K562 (cell line): ENCODE results near the gene DNAH3. TPM values are rescaled to one million over a fixed set of nuclear protein-coding genes. Genes with fewer than 3 reads are reported as not detected.
A peak's percentile ranks its signal among the peaks of the same experiment; 100 is the strongest.

Source experiments
- BHLHE40 ChIP-seq: IDR thresholded peaks from 2 replicates; pipeline ENCODE4 v1.6.1; 2011; ENCODE audit warnings: low read length, improper control_type of control experiment
- BRD4 ChIP-seq: fragments of 200-600 bp; sonication (generic); IDR thresholded peaks from 2 replicates; pipeline ENCODE4 v1.6.1; 2017; ENCODE audit warnings: inconsistent platforms
- BRD9 ChIP-seq: fragments of 450-650 bp; IDR thresholded peaks from 2 replicates; pipeline ENCODE4 v1.6.1; 2018; ENCODE audit warnings: low read depth; ENCODE audit not compliant: partially characterized antibody
- DACH1 ChIP-seq: fragments of 450-650 bp; IDR thresholded peaks from 2 replicates; pipeline ENCODE4 v1.6.1; 2018; ENCODE audit not compliant: partially characterized antibody
- DMBX1 ChIP-seq: fragments of 250-450 bp; sonication (Bioruptor Pico); IDR thresholded peaks from 2 replicates; pipeline ENCODE4 v1.8.0; 2022; ENCODE audit warnings: inconsistent platforms, mild to moderate bottlenecking, moderate library complexity, borderline replicate concordance
- FUS ChIP-seq: fragments of 200-400 bp; formaldehyde crosslinking; optimal IDR thresholded peaks from 2 replicates; pipeline ENCODE3; 2017; ENCODE audit warnings: low read depth, low read length
- HDAC1 ChIP-seq, 2 experiments: fragments of 450-650 bp; IDR thresholded peaks; 2 replicates each; pipeline ENCODE4 v1.6.1; 2016 to 2017; ENCODE audit warnings: inconsistent platforms in 1 of 2, mild to moderate bottlenecking in 1 of 2, moderate library complexity in 1 of 2
- KDM2B ChIP-seq: fragments of 250-450 bp; sonication (Bioruptor Pico); IDR thresholded peaks from 2 replicates; pipeline ENCODE4 v1.8.0; 2021; ENCODE audit warnings: mild to moderate bottlenecking, moderate library complexity
- KLF13 ChIP-seq: fragments of 450-650 bp; IDR thresholded peaks from 2 replicates; pipeline ENCODE4 v1.6.1; 2016; ENCODE audit warnings: missing genetic modification characterization, low read depth, mild to moderate bottlenecking, missing compliant biosample characterization, moderate library complexity, borderline replicate concordance
- POLR2H ChIP-seq: IDR thresholded peaks from 2 replicates; pipeline ENCODE4 v1.6.1; 2016; ENCODE audit warnings: missing genetic modification characterization, low read depth, mild to moderate bottlenecking, control low read depth, missing compliant biosample characterization, moderate library complexity
- SMARCE1 ChIP-seq: fragments of 450-650 bp; IDR thresholded peaks from 2 replicates; pipeline ENCODE4 v1.7.1; 2016; ENCODE audit warnings: mild to moderate bottlenecking
- SP1 ChIP-seq: sonication (generic); formaldehyde crosslinking; IDR thresholded peaks from 2 replicates; pipeline ENCODE4 v1.8.1; 2022; ENCODE audit warnings: mild to moderate bottlenecking, missing genetic modification reagents
- ZNF140 ChIP-seq: fragments of 250-450 bp; sonication (Bioruptor Pico); IDR thresholded peaks from 2 replicates; pipeline ENCODE4 v1.8.0; 2021; ENCODE audit warnings: moderate library complexity, mild to moderate bottlenecking, inconsistent platforms
- ZNF175 ChIP-seq: fragments of 200-800 bp; sonication (Bioruptor generic); IDR thresholded peaks from 2 replicates; pipeline ENCODE4 v1.6.1; 2016; ENCODE audit warnings: low read depth, mild to moderate bottlenecking, missing genetic modification characterization, missing compliant biosample characterization
- ZNF384 ChIP-seq: IDR thresholded peaks from 2 replicates; pipeline ENCODE4 v1.6.1; 2012; ENCODE audit warnings: low read depth, low read length, improper control_type of control experiment
- ZNF584 ChIP-seq: fragments of 200-800 bp; sonication (Bioruptor generic); IDR thresholded peaks from 2 replicates; pipeline ENCODE4 v1.6.1; 2016; ENCODE audit warnings: low read depth, mild to moderate bottlenecking, missing genetic modification characterization, missing compliant biosample characterization
- ZNF75A ChIP-seq: fragments of 450-650 bp; formaldehyde crosslinking; IDR thresholded peaks from 2 replicates; pipeline ENCODE4 v1.4.0; 2020; ENCODE audit warnings: mild to moderate bottlenecking
- ZNF778 ChIP-seq: fragments of 450-650 bp; formaldehyde crosslinking; IDR thresholded peaks from 2 replicates; pipeline ENCODE4 v1.4.0; 2020; ENCODE audit warnings: mild to moderate bottlenecking, moderate library complexity
- polyA plus RNA-seq, 8 experiments: library from polyadenylated mRNA; depleted of rRNA in 4 of 8; stranded (reverse) in 5 of 8; unstranded in 3 of 8; fragments of >200 nt; fragmentation: Nextera tagmentation in 2 of 8; fragmentation: Illumina TruSeq in 1 of 8; extraction: Ambion mirVana in 2 of 8; extraction: Trizol in 1 of 8; gene quantifications; 2 replicates each; pipeline versions ENCODE4 v1.2.1 to v1.2.3, GENCODE V29; 2011 to 2014; ENCODE audit warnings: inconsistent platforms in 1 of 8, missing spikeins in 1 of 8
- total RNA-seq, 7 experiments: library from RNA; depleted of rRNA in 6 of 7; stranded (reverse); fragments of >200 nt in 6 of 7; fragmentation: Illumina TruSeq in 2 of 7; extraction: Trizol in 2 of 7; gene quantifications; 2 replicates each; pipeline versions ENCODE4 v1.2.1 to v1.2.3, GENCODE V29; 2011 to 2021; ENCODE audit warnings: low replicate concordance in 1 of 7
- TF ChIP-seq, protein P1 (sequence below): fragments of 450-650 bp; IDR thresholded peaks from 2 replicates; pipeline ENCODE4 v1.7.0; 2016; ENCODE audit warnings: borderline replicate concordance
- TF ChIP-seq, protein P2 (sequence below): fragments of 250-450 bp; sonication (Bioruptor Pico); IDR thresholded peaks from 2 replicates; pipeline ENCODE4 v1.5.0; 2022; ENCODE audit warnings: mild to moderate bottlenecking
- TF ChIP-seq, protein P3 (sequence below): fragments of 450-650 bp; formaldehyde crosslinking; IDR thresholded peaks from 2 replicates; pipeline ENCODE4 v1.4.0; 2020; ENCODE audit warnings: mild to moderate bottlenecking, moderate library complexity
- TF ChIP-seq, protein P4 (sequence below): fragments of 450-650 bp; IDR thresholded peaks from 2 replicates; pipeline ENCODE4 v1.6.1; 2016

The DNAH3 gene
- total and polyA plus RNA-seq, 9 of the 15 experiments (the other 6 are each of a cell fraction or from before 2014, with no cell fraction given), result 0.32 to 0.84 (median 0.44) TPM

DNA sequence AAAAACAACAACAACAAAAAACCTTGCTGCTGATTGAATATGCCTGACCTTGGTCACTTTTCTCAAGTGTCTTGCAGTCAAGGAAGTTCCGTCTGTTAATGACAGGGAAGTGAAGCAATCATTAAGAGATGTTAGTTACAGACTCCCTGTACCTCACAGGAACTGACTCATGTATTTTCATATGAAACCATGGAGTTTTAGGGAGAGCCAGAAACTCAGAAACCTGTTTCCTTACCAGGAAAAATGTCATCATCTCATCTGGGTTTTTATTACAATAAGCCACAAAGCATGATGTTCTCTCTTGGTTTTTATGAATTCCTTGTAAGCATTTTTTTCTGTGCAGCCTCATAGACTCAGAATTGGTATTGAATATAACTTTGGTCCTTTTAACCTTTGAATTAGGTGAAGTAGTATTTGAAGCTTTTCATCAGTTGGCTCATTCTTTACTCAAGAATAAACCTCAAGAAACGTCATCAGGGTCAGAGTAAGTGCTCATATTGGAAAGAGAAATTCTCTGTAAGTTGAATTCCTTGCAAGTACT lies 239.8 kb downstream of the DNAH3 start (continued):
- TF ChIP-seq, protein P1, sequence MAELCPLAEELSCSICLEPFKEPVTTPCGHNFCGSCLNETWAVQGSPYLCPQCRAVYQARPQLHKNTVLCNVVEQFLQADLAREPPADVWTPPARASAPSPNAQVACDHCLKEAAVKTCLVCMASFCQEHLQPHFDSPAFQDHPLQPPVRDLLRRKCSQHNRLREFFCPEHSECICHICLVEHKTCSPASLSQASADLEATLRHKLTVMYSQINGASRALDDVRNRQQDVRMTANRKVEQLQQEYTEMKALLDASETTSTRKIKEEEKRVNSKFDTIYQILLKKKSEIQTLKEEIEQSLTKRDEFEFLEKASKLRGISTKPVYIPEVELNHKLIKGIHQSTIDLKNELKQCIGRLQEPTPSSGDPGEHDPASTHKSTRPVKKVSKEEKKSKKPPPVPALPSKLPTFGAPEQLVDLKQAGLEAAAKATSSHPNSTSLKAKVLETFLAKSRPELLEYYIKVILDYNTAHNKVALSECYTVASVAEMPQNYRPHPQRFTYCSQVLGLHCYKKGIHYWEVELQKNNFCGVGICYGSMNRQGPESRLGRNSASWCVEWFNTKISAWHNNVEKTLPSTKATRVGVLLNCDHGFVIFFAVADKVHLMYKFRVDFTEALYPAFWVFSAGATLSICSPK, result no peak
- TF ChIP-seq ZNF75A, result no peak; the same call in 1 of the 2 replicates
- TF ChIP-seq, protein P2, sequence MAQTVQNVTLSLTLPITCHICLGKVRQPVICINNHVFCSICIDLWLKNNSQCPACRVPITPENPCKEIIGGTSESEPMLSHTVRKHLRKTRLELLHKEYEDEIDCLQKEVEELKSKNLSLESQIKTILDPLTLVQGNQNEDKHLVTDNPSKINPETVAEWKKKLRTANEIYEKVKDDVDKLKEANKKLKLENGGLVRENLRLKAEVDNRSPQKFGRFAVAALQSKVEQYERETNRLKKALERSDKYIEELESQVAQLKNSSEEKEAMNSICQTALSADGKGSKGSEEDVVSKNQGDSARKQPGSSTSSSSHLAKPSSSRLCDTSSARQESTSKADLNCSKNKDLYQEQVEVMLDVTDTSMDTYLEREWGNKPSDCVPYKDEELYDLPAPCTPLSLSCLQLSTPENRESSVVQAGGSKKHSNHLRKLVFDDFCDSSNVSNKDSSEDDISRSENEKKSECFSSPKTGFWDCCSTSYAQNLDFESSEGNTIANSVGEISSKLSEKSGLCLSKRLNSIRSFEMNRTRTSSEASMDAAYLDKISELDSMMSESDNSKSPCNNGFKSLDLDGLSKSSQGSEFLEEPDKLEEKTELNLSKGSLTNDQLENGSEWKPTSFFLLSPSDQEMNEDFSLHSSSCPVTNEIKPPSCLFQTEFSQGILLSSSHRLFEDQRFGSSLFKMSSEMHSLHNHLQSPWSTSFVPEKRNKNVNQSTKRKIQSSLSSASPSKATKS (CRISPR knock-in tag), result no peak
- no peak for TF ChIP-seq HDAC1 (IDR thresholded peaks at IDR 0.05)
- TF ChIP-seq KDM2B (CRISPR knock-in tag), result no peak
- no peak for TF ChIP-seq SP1 (CRISPR knock-in tag)
- no peak for TF ChIP-seq DACH1
- TF ChIP-seq KLF13, result no peak
- 0 out of 2 replicates have a peak, but pooled peaks have one; percentile 30 for TF ChIP-seq BRD4
- 0 out of 2 replicates have a peak, but pooled peaks have one; percentile 22 for TF ChIP-seq ZNF384
- peak; percentile 49 for TF ChIP-seq BRD9
- peak; percentile 45; the same call in 1 of the 2 replicates for TF ChIP-seq SMARCE1
- peak; percentile 75; the same call in 1 of the 2 replicates for TF ChIP-seq ZNF175 (CRISPR knock-in tag)
- TF ChIP-seq, protein P3, sequence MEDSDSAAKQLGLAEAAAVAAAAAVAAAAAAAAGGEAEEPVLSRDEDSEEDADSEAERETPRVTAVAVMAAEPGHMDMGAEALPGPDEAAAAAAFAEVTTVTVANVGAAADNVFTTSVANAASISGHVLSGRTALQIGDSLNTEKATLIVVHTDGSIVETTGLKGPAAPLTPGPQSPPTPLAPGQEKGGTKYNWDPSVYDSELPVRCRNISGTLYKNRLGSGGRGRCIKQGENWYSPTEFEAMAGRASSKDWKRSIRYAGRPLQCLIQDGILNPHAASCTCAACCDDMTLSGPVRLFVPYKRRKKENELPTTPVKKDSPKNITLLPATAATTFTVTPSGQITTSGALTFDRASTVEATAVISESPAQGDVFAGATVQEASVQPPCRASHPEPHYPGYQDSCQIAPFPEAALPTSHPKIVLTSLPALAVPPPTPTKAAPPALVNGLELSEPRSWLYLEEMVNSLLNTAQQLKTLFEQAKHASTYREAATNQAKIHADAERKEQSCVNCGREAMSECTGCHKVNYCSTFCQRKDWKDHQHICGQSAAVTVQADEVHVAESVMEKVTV (CRISPR knock-in tag), result no peak
- TF ChIP-seq BHLHE40, result no peak
- peak; percentile 72 for TF ChIP-seq POLR2H (tag)
- peak; percentile 41 for TF ChIP-seq ZNF584 (CRISPR knock-in tag)
- 0 out of 2 replicates have a peak, but pooled peaks have one; percentile 27 for TF ChIP-seq DMBX1 (CRISPR knock-in tag)
- TF ChIP-seq ZNF778, result no peak
- TF ChIP-seq, protein P4, sequence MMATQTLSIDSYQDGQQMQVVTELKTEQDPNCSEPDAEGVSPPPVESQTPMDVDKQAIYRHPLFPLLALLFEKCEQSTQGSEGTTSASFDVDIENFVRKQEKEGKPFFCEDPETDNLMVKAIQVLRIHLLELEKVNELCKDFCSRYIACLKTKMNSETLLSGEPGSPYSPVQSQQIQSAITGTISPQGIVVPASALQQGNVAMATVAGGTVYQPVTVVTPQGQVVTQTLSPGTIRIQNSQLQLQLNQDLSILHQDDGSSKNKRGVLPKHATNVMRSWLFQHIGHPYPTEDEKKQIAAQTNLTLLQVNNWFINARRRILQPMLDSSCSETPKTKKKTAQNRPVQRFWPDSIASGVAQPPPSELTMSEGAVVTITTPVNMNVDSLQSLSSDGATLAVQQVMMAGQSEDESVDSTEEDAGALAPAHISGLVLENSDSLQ, result peak; percentile 79
- no peak for TF ChIP-seq ZNF140 (CRISPR knock-in tag)
- TF ChIP-seq FUS, result no peak
